BLaER1 treated with 17β-estradiol and CSF1 and Interleukin-3, amounts not matched to agents 10 nM and 100 nM (cell line): ENCODE measurements around the gene S100A12.
"Not testable (repeated sequence)": the region's sequence is repeated elsewhere in the genome, so short reads cannot be mapped to it uniquely, and the experiment has no call there.

Source experiments
- H3K27ac ChIP-seq, 11 experiments: shearing (Covaris generic); formaldehyde crosslinking; 2 replicates each; pipeline ENCODE4 v1.8.1; 2022
- H3K27me3 ChIP-seq, 11 experiments: shearing (Covaris generic); formaldehyde crosslinking; 2 replicates each; pipeline ENCODE4 v1.8.1; 2022
- H3K36me3 ChIP-seq, 11 experiments: shearing (Covaris generic); formaldehyde crosslinking; 2 replicates each; pipeline ENCODE4 v1.8.1; 2022
- H3K4me1 ChIP-seq, 10 experiments: shearing (Covaris generic); formaldehyde crosslinking; 2 replicates each; pipeline ENCODE4 v1.8.1; 2022
- H3K4me2 ChIP-seq, 11 experiments: shearing (Covaris generic); formaldehyde crosslinking; 2 replicates each; pipeline ENCODE4 v1.8.1; 2022
- H3K4me3 ChIP-seq, 10 experiments: shearing (Covaris generic); formaldehyde crosslinking; 2 replicates each; pipeline ENCODE4 v1.8.1; 2022
- H3K9ac ChIP-seq, 11 experiments: shearing (Covaris generic); formaldehyde crosslinking; 2 replicates each; pipeline ENCODE4 v1.8.1; 2022
- H3K9me3 ChIP-seq, 11 experiments: shearing (Covaris generic); formaldehyde crosslinking; replicated peaks in 1 of 11; 2 replicates each; pipeline ENCODE4 v1.8.1; 2022
- H4K20me1 ChIP-seq, 11 experiments: shearing (Covaris generic); formaldehyde crosslinking; 2 replicates each; pipeline ENCODE4 v1.8.1; 2022
- Cebpa-rat ChIP-seq, 11 experiments: shearing (Covaris generic); IDR thresholded peaks; 2 replicates each; pipeline ENCODE4 v1.8.1; 2022

Gene S100A12

GRCh38 chr1:153349363-153350320 is 25.8 kb downstream of the S100A12 start:
- peaks cover 0 to 15% (median 0%) of the 10 kb centered on the region in 11 experiments; a peak in 4 of 22 replicates for H3K27me3 ChIP-seq
- no peak for TF ChIP-seq Cebpa-rat (IDR thresholded peaks at IDR 0.05)
- no peak overlapping the region for H3K4me3 ChIP-seq
- peaks cover 0 to 9% (median 0%) of the 10 kb centered on the region in 11 experiments; a peak in 2 of 22 replicates for H4K20me1 ChIP-seq
- no peak overlapping the region for H3K27ac ChIP-seq
- no peaks in the 10 kb centered on the region for H3K36me3 ChIP-seq
- peak overlapping the region; percentile 12 to 68 (median 38); a peak in 19 of 22 replicates for H3K4me2 ChIP-seq
- H3K9ac ChIP-seq = no peak overlapping the region
- peaks cover 35 to 70% (median 45%) of the 10 kb centered on the region in 10 experiments for H3K4me1 ChIP-seq
- no peaks in the 10 kb centered on the region for H3K9me3 ChIP-seq

GRCh38 chr1:153348511-153349362 is 26.7 kb downstream of the S100A12 start, which contains the start of gene PGLYRP4:
Gene PGLYRP4 (minus strand): TSS chr1:153348841. CDS start chr1:153347932, 909 bp downstream.
- Histone ChIP-seq H3K27ac (no peak within 1 kb of the TSS), H3K4me3 (no peak within 1 kb of the TSS), H3K27me3 (peaks cover 0 to 15% (median 0%) of the 10 kb centered on the region in 11 experiments; a peak in 4 of 22 replicates), H3K9me3 (no peaks in the 10 kb centered on the region), H3K4me2 (peak within 1 kb of the TSS; percentile 12 to 68 (median 38); a peak in 19 of 22 replicates), H3K9ac (no peak within 1 kb of the TSS), H4K20me1 (peaks cover 0 to 9% (median 0%) of the 10 kb centered on the region in 11 experiments; a peak in 2 of 22 replicates), H3K36me3 (no peaks in the 10 kb centered on the region), H3K4me1 (peaks cover 44 to 70% (median 51%) of the 10 kb centered on the region in 10 experiments)
- TF ChIP-seq Cebpa-rat (IDR thresholded peaks at IDR 0.05) = no peak

GRCh38 chr1:153347856-153348255 is 27.6 kb downstream of the S100A12 start:
- Histone ChIP-seq H3K4me2 (no peak overlapping the region), H3K27me3 (peaks cover 0 to 15% (median 0%) of the 10 kb centered on the region in 11 experiments; a peak in 5 of 22 replicates)
- TF ChIP-seq Cebpa-rat (IDR thresholded peaks at IDR 0.05) = no peak

GRCh38 chr1:153347049-153347448 is 28.4 kb downstream of the S100A12 start:
- Histone ChIP-seq H3K27me3 (peaks cover 0 to 15% (median 0%) of the 10 kb centered on the region in 11 experiments; a peak in 5 of 22 replicates), H3K4me1 (peaks cover 61 to 75% (median 66%) of the 10 kb centered on the region in 10 experiments), H3K4me2 (peak overlapping the region in 1 of 11 experiments; percentile 94; a peak in 2 of 22 replicates)
- not testable (repeated sequence) for H3K4me3 ChIP-seq, H4K20me1 ChIP-seq, H3K9me3 ChIP-seq, H3K36me3 ChIP-seq, H3K27ac ChIP-seq, H3K9ac ChIP-seq

More at GRCh38 chr1:153347856-153348255, 27.6 kb downstream of the S100A12 start:
- Histone ChIP-seq H4K20me1 (peaks cover 0 to 9% (median 0%) of the 10 kb centered on the region in 11 experiments; a peak in 2 of 22 replicates), H3K4me1 (peaks cover 53 to 70% (median 59%) of the 10 kb centered on the region in 10 experiments), H3K9ac (no peak overlapping the region), H3K36me3 (no peaks in the 10 kb centered on the region), H3K9me3 (no peaks in the 10 kb centered on the region), H3K27ac (no peak overlapping the region), H3K4me3 (no peak overlapping the region)

- no peak for TF ChIP-seq Cebpa-rat (IDR thresholded peaks at IDR 0.05)
- Histone ChIP-seq H3K27me3 (peaks cover 0 to 15% (median 0%) of the 10 kb centered on the region in 11 experiments; a peak in 5 of 22 replicates), H3K4me2 (peak overlapping the region; percentile 63 to 94 (median 86))
Measured at GRCh38 chr1:153346077-153346723, 29.2 kb downstream of the S100A12 start.

GRCh38 chr1:153345187-153346076 is 30.0 kb downstream of the S100A12 start:
- H3K4me1 ChIP-seq = peaks cover 60 to 77% (median 69%) of the 10 kb centered on the region in 10 experiments
- H3K9ac ChIP-seq = no peak overlapping the region
- H3K4me2 ChIP-seq = peak overlapping the region; percentile 63 to 94 (median 86)
- H4K20me1 ChIP-seq = peaks cover 0 to 9% (median 0%) of the 10 kb centered on the region in 11 experiments; a peak in 2 of 22 replicates
- no peaks in the 10 kb centered on the region for H3K9me3 ChIP-seq
- TF ChIP-seq Cebpa-rat (IDR thresholded peaks at IDR 0.05) = no peak
- no peaks in the 10 kb centered on the region for H3K36me3 ChIP-seq
- peaks cover 0 to 15% (median 0%) of the 10 kb centered on the region in 11 experiments; a peak in 5 of 22 replicates for H3K27me3 ChIP-seq
- 0 out of 20 replicates have a peak overlapping the region, but pooled peaks of 1 of the 10 experiments have one; percentile 7 for H3K4me3 ChIP-seq
- peak overlapping the region in 1 of 11 experiments; percentile 14; a peak in 1 of 22 replicates for H3K27ac ChIP-seq

More at GRCh38 chr1:153346077-153346723, 29.2 kb downstream of the S100A12 start:
- H3K4me3 ChIP-seq = 0 out of 20 replicates have a peak overlapping the region, but pooled peaks of 1 of the 10 experiments have one; percentile 7
- H3K36me3 ChIP-seq = no peaks in the 10 kb centered on the region
- peaks cover 65 to 83% (median 74%) of the 10 kb centered on the region in 10 experiments for H3K4me1 ChIP-seq
- H3K9ac ChIP-seq = no peak overlapping the region
- no peak overlapping the region for H3K27ac ChIP-seq
- peaks cover 0 to 9% (median 0%) of the 10 kb centered on the region in 11 experiments; a peak in 2 of 22 replicates for H4K20me1 ChIP-seq
- no peaks in the 10 kb centered on the region for H3K9me3 ChIP-seq

- Histone ChIP-seq H3K9ac (no peak overlapping the region), H3K4me2 (peak overlapping the region; percentile 63 to 94 (median 86)), H3K9me3 (no peaks in the 10 kb centered on the region), H3K4me1 (peaks cover 63 to 78% (median 70%) of the 10 kb centered on the region in 10 experiments), H3K27ac (no peak overlapping the region; a peak in 2 of 22 replicates), H3K27me3 (peaks cover 0 to 15% (median 0%) of the 10 kb centered on the region in 11 experiments; a peak in 5 of 22 replicates), H4K20me1 (peaks cover 0 to 9% (median 0%) of the 10 kb centered on the region in 11 experiments; a peak in 2 of 22 replicates), H3K4me3 (no peak overlapping the region), H3K36me3 (no peaks in the 10 kb centered on the region)
- peak in 1 of 11 experiments; percentile 17; a peak in 1 of 22 replicates for TF ChIP-seq Cebpa-rat (IDR thresholded peaks at IDR 0.05)
Measured at GRCh38 chr1:153344718-153345025, 30.7 kb downstream of the S100A12 start.
